Nephron (organoid): ENCODE measurements around the gene VWA3B.
A peak's percentile ranks its signal among the peaks of the same experiment; 100 is the strongest.
"Not testable (repeated sequence)": the region's sequence is repeated elsewhere in the genome, so short reads cannot be mapped to it uniquely, and the experiment has no call there.

Experiments used
- H3K27ac Mint-ChIP-seq, 3 experiments: 2 replicates each; pipeline ENCODE4 v1.8.0; 2020; ENCODE audit warnings: mixed read lengths in 3 of 3, mild to moderate bottlenecking in 2 of 3, moderate library complexity in 1 of 3
- H3K27me3 Mint-ChIP-seq: 2 replicates; pipeline ENCODE4 v1.8.0; 2021; ENCODE audit warnings: low read depth, mild to moderate bottlenecking, moderate library complexity, mixed read lengths
- H3K36me3 Mint-ChIP-seq: 2 replicates; pipeline ENCODE4 v1.8.0; 2020; ENCODE audit warnings: low read depth, mixed read lengths
- H3K4me1 Mint-ChIP-seq: 2 replicates; pipeline ENCODE4 v1.8.0; 2020; ENCODE audit warnings: mixed read lengths
- H3K4me3 Mint-ChIP-seq, 3 experiments: 2 replicates each; pipeline ENCODE4 v1.8.0; 2020; ENCODE audit warnings: mild to moderate bottlenecking in 3 of 3, mixed read lengths in 3 of 3, moderate library complexity in 2 of 3
- H3K9me3 Mint-ChIP-seq: 2 replicates; pipeline ENCODE4 v1.8.0; 2020; ENCODE audit warnings: mixed read lengths
- TF ChIP-seq, protein P1 (sequence below), 3 experiments: fragments of 200-600 bp; sonication (generic); IDR thresholded peaks; one replicate each; pipeline ENCODE4 v1.5.0; 2021; ENCODE audit warnings: antibody characterized with exemption in 3 of 3; ENCODE audit not compliant: unreplicated experiment in 3 of 3

Gene VWA3B

DNA sequence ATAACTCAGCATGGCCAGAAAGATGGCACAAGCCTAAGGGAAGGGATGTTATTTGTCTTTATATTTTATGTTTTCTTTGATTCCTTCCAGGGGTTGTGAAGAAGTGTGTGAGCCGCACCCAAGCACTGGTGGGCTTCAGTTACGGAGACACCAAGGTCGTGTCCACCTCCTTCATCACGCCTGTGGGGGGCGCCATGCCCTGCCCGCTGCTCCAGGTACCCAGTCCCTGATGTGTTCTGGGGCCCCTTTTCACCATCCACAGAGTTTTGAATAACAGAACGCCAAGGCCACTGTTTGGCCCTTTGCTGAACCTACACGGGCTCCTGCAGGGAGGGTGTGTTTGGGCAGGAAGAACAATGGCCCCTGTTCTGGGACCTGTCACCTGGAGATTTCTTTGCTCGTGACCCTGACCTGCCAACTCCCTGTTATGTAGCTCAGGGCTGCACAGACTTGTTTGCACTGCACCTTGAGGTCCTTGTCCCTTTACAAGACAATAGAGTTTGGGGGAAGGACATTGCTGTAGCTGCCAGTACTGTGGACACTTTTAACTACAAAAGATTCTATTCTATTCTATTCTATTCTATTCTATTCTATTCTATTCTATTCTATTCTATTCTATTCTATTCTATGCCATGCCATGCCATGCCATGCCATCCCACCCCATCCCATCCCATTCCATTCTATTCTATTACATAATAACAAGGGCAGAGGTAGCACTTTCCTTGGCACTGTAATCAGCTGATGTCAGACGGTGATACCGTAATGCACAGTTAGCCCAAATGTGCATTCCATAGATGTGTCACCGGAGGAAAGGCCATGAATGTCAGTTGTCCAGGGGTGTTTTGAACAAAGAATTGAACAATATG is 211.1 kb downstream of the VWA3B start:
- H3K27ac Mint-ChIP-seq: no peak overlapping the region
- H3K36me3 Mint-ChIP-seq: no peaks in the 10 kb centered on the region
- no peaks in the 10 kb centered on the region for H3K4me1 Mint-ChIP-seq
- peaks cover 35% of the 10 kb centered on the region for H3K27me3 Mint-ChIP-seq
- no peak overlapping the region for H3K4me3 Mint-ChIP-seq
- TF ChIP-seq, protein P1, sequence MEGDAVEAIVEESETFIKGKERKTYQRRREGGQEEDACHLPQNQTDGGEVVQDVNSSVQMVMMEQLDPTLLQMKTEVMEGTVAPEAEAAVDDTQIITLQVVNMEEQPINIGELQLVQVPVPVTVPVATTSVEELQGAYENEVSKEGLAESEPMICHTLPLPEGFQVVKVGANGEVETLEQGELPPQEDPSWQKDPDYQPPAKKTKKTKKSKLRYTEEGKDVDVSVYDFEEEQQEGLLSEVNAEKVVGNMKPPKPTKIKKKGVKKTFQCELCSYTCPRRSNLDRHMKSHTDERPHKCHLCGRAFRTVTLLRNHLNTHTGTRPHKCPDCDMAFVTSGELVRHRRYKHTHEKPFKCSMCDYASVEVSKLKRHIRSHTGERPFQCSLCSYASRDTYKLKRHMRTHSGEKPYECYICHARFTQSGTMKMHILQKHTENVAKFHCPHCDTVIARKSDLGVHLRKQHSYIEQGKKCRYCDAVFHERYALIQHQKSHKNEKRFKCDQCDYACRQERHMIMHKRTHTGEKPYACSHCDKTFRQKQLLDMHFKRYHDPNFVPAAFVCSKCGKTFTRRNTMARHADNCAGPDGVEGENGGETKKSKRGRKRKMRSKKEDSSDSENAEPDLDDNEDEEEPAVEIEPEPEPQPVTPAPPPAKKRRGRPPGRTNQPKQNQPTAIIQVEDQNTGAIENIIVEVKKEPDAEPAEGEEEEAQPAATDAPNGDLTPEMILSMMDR (IDR thresholded peaks at IDR 0.05; ENCODE audit: unreplicated experiment in 3 of 3): no peak
- no peaks in the 10 kb centered on the region for H3K9me3 Mint-ChIP-seq

DNA sequence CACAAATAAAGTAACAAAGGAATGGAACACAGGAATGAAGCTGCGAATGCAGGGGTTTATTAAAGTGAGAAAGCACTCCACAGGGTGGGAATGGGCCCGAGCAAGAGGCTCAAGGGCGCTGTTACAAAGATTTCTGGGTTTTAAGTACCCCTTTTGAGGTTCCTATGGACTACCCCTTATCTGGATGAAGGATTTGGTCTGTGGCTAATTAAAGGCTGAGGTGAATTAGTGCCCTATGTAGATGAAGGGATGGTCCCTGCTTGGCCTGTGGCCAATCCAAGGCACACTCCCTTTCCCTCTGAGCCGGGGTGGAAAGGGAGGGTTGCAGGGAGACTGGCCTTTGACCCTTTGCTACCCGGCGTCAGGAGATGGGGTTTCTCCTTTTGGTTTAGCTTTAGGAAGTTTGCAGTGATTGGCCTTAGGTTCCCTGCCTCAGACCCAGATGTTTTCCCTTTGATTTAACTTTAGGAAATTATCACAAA is 211.8 kb downstream of the VWA3B start:
- no peaks in the 10 kb centered on the region for H3K4me1 Mint-ChIP-seq
- TF ChIP-seq, protein P1 (IDR thresholded peaks at IDR 0.05; ENCODE audit: unreplicated experiment in 3 of 3): no peak

DNA sequence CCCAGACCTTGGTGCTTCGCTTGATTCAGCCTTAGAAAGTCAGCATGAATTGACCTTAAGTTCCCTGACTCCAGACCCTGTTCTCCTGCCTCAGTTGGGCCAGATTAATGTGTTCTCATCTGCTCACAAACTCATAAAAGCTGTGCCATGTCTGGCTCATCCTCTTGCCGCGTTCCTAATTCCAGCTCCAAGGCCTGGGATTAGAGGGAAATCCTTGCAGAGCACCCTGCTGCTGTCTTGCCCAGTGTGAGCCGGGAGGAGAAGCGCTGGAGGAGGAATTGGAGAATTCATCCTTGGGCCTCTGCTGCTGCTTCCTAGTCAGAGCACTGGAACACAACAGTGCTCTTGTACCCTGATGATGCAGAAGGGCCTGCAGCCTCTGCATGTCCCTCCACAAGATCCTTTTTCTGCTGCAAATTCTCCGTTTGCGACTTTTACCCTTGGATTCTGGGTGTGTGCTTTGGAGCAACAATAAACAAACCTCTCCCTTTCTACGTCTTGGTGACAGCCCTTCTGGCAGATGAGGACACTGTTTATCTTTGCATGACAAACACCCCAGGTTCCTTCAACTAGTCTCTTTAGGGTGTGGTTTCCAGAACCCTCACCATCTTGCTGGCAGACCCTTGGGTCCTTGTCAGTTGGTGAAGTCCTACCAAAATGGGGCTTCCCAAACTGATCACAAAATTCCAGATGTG is 212.4 kb downstream of the VWA3B start:
- TF ChIP-seq, protein P1 (IDR thresholded peaks at IDR 0.05; ENCODE audit: unreplicated experiment in 3 of 3): no peak
- Mint-ChIP-seq H3K27me3 (peaks cover 39% of the 10 kb centered on the region), H3K27ac (no peak overlapping the region), H3K4me3 (no peak overlapping the region), H3K9me3 (no peaks in the 10 kb centered on the region), H3K4me1 (no peaks in the 10 kb centered on the region), H3K36me3 (no peaks in the 10 kb centered on the region)

More for the DNA sequence above, 211.8 kb downstream of the VWA3B start:
- no peak overlapping the region for H3K27ac Mint-ChIP-seq
- H3K9me3 Mint-ChIP-seq: no peaks in the 10 kb centered on the region
- H3K4me3 Mint-ChIP-seq: no peak overlapping the region
- H3K27me3 Mint-ChIP-seq: peaks cover 38% of the 10 kb centered on the region
- H3K36me3 Mint-ChIP-seq: no peaks in the 10 kb centered on the region

DNA sequence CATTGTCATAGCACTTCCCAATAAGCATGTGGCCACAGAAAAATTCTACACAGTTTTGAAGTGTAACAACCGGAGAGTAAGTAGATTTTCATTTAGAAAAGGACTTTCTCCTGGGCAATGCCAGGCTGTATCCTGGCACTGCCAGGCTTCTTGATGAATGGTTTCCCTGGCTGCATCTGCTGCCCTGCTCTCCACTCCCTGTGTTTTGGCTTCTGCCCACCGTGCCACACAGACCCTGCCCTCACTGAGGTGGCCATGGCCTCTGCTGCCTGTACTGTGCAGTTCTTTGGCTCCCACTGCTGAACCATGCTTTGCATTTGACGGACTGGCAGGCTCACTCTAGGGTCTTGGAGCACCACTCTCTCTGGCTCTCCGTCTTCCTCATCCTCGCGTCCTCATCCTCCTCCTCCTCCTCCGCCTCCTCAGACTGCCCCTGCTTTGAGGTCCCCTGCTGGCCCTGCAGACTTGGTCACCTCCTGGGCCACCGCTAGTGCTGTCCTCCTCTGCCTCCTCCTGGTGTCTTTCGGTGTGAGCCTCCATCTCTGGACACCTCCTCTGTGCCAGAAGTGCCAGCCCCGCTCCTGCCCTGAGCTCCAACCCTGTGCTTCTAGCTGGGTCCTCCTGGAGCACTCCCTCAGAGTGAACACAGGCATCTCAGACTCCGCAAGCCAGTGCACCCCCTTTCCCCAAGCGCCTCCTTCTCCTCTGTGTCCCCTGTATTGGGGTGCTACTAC is 213.3 kb downstream of the VWA3B start:
- TF ChIP-seq, protein P1 (IDR thresholded peaks at IDR 0.05; ENCODE audit: unreplicated experiment in 3 of 3): no peak
- Mint-ChIP-seq H3K4me1 (no peaks in the 10 kb centered on the region), H3K27me3 (peaks cover 42% of the 10 kb centered on the region), H3K9me3 (no peaks in the 10 kb centered on the region), H3K27ac (no peak overlapping the region), H3K36me3 (no peaks in the 10 kb centered on the region), H3K4me3 (no peak overlapping the region)

DNA sequence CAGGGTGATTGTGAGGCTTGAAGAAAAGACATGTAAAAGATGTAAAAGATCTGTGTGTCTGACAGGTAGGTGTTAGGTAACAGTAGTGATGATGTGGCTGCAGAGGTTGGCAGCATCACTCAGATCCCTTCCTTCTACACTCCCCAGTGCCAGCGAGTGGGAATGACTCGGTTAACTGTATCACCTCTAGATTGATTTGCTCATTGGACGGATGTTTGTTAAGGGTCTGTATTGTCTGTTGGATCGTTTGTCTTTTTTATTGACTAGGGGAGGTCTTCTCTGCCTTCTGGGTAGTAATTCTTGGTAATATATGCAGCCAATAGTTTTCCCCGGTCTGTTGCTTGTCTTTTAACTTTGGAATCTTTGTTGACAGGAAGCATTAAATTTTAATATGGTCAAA is 214.5 kb downstream of the VWA3B start:
- Mint-ChIP-seq H3K27ac (no peak overlapping the region), H3K36me3 (no peaks in the 10 kb centered on the region), H3K9me3 (no peaks in the 10 kb centered on the region), H3K4me3 (no peak overlapping the region), H3K27me3 (peaks cover 48% of the 10 kb centered on the region), H3K4me1 (no peaks in the 10 kb centered on the region)
- TF ChIP-seq, protein P1 (IDR thresholded peaks at IDR 0.05; ENCODE audit: unreplicated experiment in 3 of 3): no peak

DNA sequence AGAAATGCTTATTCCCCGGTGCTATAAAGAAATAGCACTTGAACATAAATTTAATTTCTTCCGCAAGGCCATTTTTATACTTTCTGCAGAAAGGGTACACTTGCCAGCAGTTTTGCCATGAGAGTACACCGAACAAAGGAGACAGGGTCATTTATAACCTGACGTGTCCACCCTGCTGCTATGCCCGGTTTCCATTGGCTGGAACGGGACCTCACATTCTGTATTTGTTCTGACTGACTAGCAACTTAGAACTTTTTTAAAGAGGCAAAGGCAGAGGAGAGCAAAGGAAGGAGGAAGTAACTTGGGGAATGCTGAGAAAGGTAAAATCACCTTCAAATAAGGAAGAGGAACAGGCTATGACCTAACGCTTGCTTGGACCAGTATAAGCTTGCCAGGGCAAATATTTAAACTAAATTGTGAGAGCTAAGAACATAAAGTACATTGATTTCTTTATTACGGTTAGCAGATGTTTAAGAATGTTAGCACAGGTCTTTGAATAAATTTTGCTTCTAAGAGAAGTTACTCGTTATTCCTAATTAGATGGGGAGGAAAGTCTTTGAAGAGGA is 220.2 kb downstream of the VWA3B start:
- not testable (repeated sequence) for H3K4me3 Mint-ChIP-seq, H3K9me3 Mint-ChIP-seq, H3K4me1 Mint-ChIP-seq, H3K36me3 Mint-ChIP-seq
- Mint-ChIP-seq H3K27ac (peak overlapping the region in 1 of 3 experiments; percentile 27), H3K27me3 (peaks cover 46% of the 10 kb centered on the region)
